NCI-H2171 (cell line): ENCODE measurements around the gene NUP98.

Experiments used
- DNase-seq: peaks from one replicate; lab custom pipeline; 2025; lab: John Stamatoyannopoulos, UW

Gene NUP98

DNA sequence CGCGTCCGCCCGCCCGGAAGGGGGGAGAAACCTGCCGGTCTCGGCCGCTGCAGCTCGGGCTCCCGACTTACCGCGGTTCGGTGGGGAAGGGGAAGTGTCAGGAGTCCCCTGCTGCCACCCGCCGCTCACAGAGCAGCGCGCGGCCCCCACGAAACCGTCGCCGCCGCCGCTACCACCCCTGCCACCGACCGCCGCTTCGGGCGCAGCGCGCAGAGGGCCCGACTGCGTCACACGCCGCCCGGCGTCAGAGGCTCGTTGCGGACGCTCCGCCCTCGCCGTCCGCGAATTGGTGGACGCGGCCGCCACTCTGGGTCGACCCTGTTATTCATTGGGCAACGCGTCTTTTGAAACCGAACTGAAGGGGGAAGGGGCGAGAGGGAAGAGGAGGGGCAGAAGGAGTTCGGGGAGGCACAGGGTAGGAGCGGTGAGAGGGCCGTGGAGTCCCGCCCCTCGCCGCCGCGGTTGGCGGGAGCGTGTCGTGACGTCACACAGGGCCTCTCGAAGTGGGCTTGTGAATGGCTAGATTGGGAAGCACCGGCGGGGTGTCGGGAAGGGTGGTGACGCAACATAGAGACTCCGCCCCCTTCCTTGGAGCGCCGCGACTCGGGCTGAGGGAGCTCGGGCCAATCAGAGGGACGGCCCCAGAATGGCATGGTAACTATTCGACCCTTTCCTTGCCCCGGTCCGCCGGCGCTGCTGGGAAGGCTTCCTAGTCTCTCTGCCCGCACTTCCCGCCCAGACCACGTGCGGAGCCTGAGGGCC is at the start of gene NUP98:
Gene NUP98, minus strand, starts transcription at position 226 of the 762 bp plus-strand sequence. CDS start 15,437 bp downstream, outside the sequence.
- peak; percentile 87 for DNase-seq

DNA sequence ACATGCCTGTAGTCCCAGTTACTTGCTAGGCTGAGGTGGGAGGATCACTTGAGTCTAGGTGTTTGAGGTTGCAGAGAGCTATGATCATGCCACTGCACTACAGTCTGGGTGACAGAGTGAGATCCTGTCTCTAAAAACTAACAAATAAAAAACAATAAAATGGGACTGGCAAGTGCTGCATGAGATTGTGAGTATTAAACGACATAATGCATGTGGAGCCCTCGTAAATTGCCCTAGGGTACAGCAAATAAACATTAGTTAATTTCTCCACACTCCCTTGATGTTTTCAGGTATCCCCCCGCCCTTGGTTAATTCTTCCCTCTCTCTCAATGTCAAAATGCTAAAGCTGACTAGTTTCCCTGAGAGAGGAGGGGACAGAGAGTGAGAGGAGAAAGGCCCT is 48.3 kb upstream of the NUP98 start:
- DNase-seq = no peak

DNA sequence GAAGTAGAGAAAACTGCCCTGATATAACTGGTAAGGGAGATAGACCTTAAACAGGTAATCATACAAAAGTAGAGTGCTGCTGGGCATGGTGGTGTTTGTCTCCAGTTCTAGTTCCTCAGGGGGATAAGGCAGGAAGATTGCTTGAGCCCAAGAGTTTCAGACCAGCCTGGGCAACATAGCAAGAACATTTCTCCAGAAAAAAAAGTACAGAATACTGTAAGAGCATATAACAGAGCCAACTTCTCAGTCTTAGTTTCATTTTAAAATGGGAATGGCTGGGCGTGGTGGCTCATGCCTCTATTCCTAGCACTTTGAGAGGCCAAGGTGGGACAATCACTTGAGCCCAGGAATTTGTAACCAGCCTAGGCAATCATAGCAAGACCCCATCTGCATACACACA is 47.9 kb upstream of the NUP98 start:
- no peak for DNase-seq

- no peak for DNase-seq
Observed at GRCh38 chr11:3843326-3843725, 46.0 kb upstream of the NUP98 start.

- DNase-seq = peak; percentile 52
Observed at GRCh38 chr11:3841426-3842350, 44.3 kb upstream of the NUP98 start.

DNA sequence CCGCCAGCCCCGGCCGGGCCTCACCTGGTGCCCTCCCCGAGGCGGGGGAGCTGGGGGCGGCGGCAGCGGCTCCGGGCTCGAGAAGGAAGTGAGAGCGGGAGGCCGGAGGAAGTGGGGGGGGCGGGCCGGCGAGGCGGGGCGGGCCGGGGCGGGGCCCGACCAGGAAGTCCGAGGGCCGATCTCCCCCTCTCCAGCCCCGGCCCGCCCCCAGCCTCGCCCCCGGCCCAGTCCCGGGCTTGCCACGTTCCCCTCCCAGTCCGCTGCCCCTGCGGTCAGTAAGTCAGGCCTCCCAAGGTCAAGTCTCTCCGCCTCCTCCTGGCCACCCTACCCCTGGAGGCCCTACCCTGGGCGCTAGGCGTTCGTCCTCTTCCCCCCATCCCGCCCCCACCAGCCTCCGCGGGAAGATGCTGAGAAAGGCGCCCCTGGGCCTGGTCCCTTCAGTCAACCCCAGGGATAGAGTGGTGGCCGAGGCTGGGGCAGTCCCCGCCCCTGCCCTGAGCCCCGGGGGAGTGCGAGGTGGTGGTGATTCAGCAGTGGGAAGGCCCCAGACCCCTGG is 43.6 kb upstream of the NUP98 start, which contains the start of gene RHOG:
Gene RHOG, minus strand, starts transcription at position 90 of the 556 bp plus-strand sequence. CDS start 12,821 bp downstream, outside the sequence.
- DNase-seq = no peak

- no peak for DNase-seq
Observed at GRCh38 chr11:3840004-3840869, 42.9 kb upstream of the NUP98 start.

DNA sequence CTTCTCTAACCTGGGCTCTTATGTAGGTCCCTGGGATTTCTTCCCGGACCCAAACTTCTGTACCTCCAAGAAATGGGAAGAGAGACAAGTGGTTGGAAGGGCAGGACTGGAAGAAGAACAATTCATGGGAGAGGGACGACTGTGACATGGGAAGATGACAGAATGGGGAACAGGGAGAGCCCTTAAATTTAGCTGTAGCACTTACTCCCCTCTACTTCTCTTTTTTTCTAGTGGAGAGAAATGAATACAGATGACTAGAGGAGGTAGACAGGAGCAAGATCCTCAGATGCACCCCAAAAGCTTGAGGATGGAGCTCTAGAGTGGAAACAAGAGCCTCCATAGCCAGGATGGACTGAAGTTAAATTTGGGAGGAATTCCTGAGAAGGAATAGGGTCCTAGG is 41.1 kb upstream of the NUP98 start:
- DNase-seq = no peak

DNA sequence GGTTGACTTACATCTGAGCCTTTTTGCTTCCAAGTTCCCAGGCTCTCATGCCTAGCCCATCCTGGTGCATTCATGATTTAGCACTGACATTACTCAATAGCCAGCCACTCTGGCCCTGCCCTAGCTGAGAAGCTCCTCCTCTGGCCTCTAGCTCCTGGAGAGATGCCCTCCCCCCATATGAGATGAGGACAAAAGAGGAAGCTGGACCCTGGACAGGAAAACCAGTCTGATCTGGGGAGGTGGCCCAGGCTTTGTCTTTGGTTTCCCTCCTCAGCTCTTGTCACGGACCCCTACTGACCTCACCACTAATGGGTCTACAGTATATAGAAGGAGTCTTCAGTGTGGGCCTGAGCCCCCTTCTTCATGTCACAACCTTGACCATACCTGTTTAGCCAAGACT is 40.4 kb upstream of the NUP98 start:
- DNase-seq = no peak

GRCh38 chr11:3836903-3837302 is 39.5 kb upstream of the NUP98 start:
- DNase-seq = no peak

DNA sequence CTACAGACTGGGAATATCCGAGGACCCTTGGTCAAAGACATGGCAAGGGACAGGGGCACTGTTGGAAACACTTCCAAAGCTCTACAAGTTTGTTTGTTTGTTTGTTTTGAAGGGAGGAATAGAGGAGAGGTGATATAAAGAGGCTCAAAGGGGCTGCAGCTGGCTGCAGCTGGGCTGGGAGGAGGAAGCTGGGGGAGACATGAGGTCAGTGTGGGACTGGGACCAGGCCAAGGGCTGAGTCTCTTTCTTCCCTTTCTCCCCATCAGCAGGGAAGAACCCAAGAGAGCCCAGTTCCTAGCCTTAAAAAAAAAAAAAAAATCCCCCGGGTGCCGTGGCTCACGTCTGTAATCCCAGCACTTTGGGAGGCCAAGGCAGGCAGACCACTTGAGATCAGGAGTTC is 38.4 kb upstream of the NUP98 start:
- DNase-seq = no peak

DNA sequence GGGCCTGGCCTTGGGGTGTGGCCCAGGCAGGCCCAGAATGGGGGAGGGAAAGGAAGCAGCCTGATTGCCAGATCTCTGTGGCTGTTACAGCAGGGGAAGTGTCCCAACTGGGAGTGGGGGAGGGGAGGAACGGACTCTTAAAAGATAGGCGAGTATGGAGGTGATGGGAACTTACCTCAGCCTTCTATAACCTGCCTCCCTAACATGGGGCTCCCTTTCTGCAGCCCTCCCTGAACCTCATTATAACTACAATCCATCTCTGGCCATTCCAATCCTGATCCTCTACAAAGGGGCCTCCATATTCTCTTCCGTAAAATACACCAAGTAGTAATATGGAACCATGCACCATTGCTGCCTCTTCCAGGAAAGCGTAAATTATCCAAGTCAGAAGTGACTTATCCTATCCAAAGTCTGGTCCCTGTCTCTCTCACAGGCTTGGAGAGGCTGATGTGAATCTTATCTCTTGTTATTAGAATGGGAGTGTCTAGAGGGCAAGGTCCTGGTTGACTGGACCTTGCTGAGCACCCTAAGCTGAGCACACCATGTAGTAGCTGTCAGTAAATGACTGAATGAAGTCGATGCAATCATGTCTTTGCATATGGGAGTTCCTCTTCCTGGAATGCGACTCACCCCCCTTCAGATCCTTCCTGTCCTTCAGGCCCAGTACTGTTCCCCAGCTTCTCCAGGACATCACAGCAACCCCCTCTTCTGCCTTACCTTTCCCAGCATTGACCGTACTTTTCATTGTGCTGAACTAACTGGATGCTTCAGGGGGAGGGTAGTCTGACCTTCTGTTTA is 37.5 kb upstream of the NUP98 start:
- DNase-seq = no peak

- no peak for DNase-seq
Observed at GRCh38 chr11:3834349-3834663, 37.0 kb upstream of the NUP98 start.

DNA sequence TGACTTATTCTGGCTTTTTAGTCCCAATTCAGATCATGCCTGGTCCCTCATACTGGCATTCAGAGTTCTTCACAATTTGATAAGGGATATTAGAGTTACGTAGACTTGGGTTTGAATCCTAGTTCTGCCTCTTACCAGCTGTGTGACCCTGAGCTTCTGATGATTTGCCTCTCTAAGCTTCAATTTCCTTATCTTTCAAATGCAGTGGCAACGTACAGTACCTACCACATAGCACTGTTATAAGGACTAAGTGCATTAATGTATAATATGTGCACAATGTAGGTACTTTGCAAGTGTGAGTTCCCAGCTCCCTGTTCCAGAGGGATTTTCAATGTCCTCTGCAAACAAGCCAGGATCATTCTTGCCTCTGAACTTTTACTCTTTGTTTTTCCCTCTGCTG is 36.1 kb upstream of the NUP98 start:
- DNase-seq = no peak

GRCh38 chr11:3832816-3833215 is 35.5 kb upstream of the NUP98 start:
- no peak for DNase-seq

DNA sequence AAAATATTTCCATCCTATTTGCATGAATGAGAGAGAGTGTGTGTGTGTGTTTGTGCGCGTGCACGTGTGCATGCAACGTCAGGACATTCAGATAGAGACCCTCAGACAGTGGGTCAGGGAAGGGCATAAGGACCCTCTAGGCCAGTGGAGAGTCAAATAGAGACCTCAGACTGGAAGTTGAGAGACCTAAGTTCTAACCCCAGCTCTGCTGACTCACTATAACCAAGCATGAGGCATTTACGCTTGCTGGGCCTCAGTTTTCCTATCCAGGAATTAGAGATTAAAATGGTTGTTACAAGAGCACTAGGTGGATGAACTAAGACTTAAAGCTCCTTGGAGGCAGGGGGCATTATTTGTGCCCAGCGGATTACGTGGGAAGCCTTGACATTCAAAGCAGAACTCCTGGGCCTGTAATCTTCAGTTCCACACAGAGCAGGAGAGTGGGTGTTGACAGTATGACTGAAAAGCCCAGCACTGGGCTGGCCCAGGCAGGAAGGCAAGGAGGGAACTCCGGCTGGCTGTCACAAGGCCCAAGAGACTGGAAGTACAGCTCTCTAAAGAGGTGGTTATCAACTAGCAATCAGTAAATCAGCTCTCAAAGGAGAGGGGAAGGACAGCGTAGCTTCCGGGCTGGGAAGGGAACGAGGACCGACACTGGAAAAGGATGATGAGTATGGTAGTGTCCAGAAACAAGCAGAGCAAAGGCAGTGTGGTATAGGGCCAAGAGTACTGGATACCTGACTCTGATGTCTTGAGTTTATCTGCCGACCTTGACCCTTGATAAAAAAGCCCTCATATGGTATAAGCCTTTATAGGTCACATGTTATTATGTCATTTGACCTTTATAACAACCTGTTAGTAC is 34.3 kb upstream of the NUP98 start:
- DNase-seq = no peak

DNA sequence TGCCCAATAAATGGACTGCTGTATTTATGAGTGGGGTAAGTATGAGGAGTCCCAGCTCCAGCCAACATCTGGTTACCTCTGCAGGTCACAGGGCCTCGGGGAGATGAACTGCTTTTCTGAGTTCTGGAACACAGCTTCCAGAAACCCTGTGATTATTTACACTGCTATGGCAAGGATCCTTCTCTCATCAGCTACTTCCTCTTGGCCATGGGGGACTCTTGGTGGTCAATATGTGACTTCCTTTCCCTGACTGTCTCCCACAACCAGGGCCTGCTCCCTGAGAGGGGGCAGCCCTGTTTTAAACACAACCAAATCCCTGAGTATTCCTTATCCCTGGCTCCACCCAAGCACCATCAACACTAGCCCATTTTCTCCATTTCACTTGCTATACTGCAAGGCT is 33.4 kb upstream of the NUP98 start:
- DNase-seq = no peak

GRCh38 chr11:3830088-3830487 is 32.7 kb upstream of the NUP98 start:
- DNase-seq = no peak

DNA sequence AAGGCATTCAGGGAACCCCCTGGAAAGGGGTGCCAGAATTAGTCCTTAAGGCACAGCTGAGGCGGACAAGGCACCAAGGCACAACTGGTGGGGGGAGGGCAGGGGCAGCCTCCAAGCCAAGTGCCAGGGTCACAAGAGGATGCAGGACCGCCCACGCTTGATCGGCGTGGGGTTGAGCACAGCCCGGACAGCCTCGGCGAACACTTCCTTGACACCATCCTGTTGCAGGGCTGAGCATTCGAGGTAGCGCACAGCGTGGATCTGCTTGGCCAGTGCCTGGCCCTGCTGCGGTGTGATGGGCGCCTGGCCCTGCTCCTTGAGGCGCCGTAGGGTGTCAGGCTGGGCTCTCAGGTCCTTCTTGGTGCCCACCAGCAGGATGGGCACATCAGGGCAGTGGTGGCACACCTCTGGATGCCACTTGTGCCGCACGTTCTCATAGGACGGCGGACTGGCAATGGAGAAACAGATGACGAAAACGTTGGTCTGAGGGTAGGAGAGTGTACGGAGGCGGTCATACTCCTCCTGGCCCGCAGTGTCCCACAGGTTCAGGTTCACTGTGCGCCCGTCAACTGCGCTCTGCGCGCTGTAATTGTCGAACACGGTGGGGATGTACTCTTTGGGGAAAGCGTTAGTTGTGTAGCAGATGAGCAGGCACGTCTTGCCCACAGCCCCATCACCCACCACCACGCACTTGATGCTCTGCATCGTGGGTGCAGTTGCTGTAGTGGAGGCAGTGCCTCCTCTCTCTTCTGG is 30.3 kb upstream of the NUP98 start:
- no peak for DNase-seq
